ENCODE data around the gene CRYGC. TPM values are rescaled to one million over a fixed set of nuclear protein-coding genes. Genes with fewer than 3 reads are reported as not detected.
"Not testable (repeated sequence)": the region's sequence is repeated elsewhere in the genome, so short reads cannot be mapped to it uniquely, and the experiment has no call there.

CRYGC gene
- total RNA-seq, 2 experiments from 2014 or later: not detected

- POLR2A ChIA-PET: no interaction called here
- DNase-seq (no peak), ATAC-seq (no peak)
- Mint-ChIP-seq H3K4me3 (no peak overlapping the region), H3K9me3 (ENCODE audit: insufficient read depth) (no peaks in the 10 kb centered on the region), H3K4me1 (ENCODE audit: low read depth) (no peaks in the 10 kb centered on the region), H3K36me3 (ENCODE audit: low read depth) (no peaks in the 10 kb centered on the region), H3K27me3 (ENCODE audit: low read depth) (peaks cover 13% of the 10 kb centered on the region), H3K27ac (no peak overlapping the region)
- CTCF ChIA-PET: interaction anchor here (1.1 to 1.4 kb wide), 2 partner anchors 10 to 25 kb away, joined by 3 read pairs; no protein-coding TSS in a partner anchor
Observed at GRCh38 chr2:208150094-208150493, 20.5 kb upstream of the CRYGC start.

GRCh38 chr2:208148803-208149202 is 19.2 kb upstream of the CRYGC start:
- ATAC-seq (no peak), DNase-seq (no peak)
- peaks cover 13% of the 10 kb centered on the region for H3K27me3 Mint-ChIP-seq (ENCODE audit: low read depth)
- CTCF ChIA-PET: interaction anchor here (0.6 to 1.4 kb wide), 3 partner anchors 8 to 27 kb away, joined by 3 read pairs; no protein-coding TSS in a partner anchor
- H3K36me3 Mint-ChIP-seq (ENCODE audit: low read depth): no peaks in the 10 kb centered on the region
- H3K27ac Mint-ChIP-seq: no peak overlapping the region
- POLR2A ChIA-PET: no interaction called here
- H3K9me3 Mint-ChIP-seq (ENCODE audit: insufficient read depth): no peaks in the 10 kb centered on the region
- no peak overlapping the region for H3K4me3 Mint-ChIP-seq
- H3K4me1 Mint-ChIP-seq (ENCODE audit: low read depth): no peaks in the 10 kb centered on the region

- Mint-ChIP-seq H3K27ac (no peak overlapping the region), H3K4me1 (ENCODE audit: low read depth) (no peaks in the 10 kb centered on the region), H3K27me3 (ENCODE audit: low read depth) (peaks cover 11% of the 10 kb centered on the region), H3K9me3 (ENCODE audit: insufficient read depth) (no peaks in the 10 kb centered on the region), H3K36me3 (ENCODE audit: low read depth) (no peaks in the 10 kb centered on the region), H3K4me3 (no peak overlapping the region)
- ChIA-PET CTCF (no interaction called here), POLR2A (no interaction called here)
- no peak for DNase-seq
- no peak for ATAC-seq
Observed at GRCh38 chr2:208147759-208148158, 18.1 kb upstream of the CRYGC start.

DNA sequence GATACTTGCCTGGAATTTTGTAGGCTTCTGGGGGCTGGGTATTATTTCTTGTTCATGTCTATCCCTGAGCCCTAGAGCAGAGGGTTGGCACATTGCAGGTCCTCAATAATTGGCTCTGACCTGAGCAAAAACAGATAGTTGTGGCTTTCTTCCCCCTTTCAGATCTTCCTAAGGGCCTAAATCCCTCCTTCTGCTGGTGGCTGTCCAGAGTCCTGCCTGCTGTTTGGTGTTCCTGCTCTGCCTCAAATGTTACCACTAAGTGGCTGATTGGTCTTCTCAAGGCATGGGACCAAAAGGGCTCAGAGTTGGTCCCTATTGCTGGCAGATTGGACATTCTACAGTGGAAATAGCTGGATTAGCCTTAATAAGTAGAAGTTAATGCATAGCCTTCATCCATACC is 17.4 kb upstream of the CRYGC start:
- POLR2A ChIA-PET: no interaction called here
- Mint-ChIP-seq H3K27ac (no peak overlapping the region), H3K4me1 (ENCODE audit: low read depth) (no peaks in the 10 kb centered on the region), H3K9me3 (ENCODE audit: insufficient read depth) (no peaks in the 10 kb centered on the region), H3K4me3 (no peak overlapping the region), H3K27me3 (ENCODE audit: low read depth) (peaks cover 6% of the 10 kb centered on the region), H3K36me3 (ENCODE audit: low read depth) (no peaks in the 10 kb centered on the region)
- CTCF ChIA-PET: no interaction called here
- ATAC-seq (no peak), DNase-seq (no peak)

- no peak for ATAC-seq
- POLR2A ChIA-PET: no interaction called here
- CTCF ChIA-PET: no interaction called here
- DNase-seq: no peak
- H3K36me3 Mint-ChIP-seq (ENCODE audit: low read depth): no peaks in the 10 kb centered on the region
- no peak within 1 kb of the TSS for H3K27ac Mint-ChIP-seq
- H3K27me3 Mint-ChIP-seq (ENCODE audit: low read depth): peaks cover 3% of the 10 kb centered on the region
- H3K4me3 Mint-ChIP-seq: no peak within 1 kb of the TSS
- H3K9me3 Mint-ChIP-seq (ENCODE audit: insufficient read depth): no peaks in the 10 kb centered on the region
- H3K4me1 Mint-ChIP-seq (ENCODE audit: low read depth): no peaks in the 10 kb centered on the region
Observed at GRCh38 chr2:208146006-208146405, 16.4 kb upstream of the CRYGC start, which contains the start of gene CRYGB. Gene CRYGB (minus strand): TSS chr2:208146158. CDS start chr2:208146120, 38 bp downstream.

- POLR2A ChIA-PET: no interaction called here
- CTCF ChIA-PET: no interaction called here
- ATAC-seq (no peak), DNase-seq (no peak)
- no peaks in the 10 kb centered on the region for H3K36me3 Mint-ChIP-seq (ENCODE audit: low read depth)
- no peak overlapping the region for H3K4me3 Mint-ChIP-seq
- no peaks in the 10 kb centered on the region for H3K27me3 Mint-ChIP-seq (ENCODE audit: low read depth)
- H3K9me3 Mint-ChIP-seq (ENCODE audit: insufficient read depth): no peaks in the 10 kb centered on the region
- H3K4me1 Mint-ChIP-seq (ENCODE audit: low read depth): no peaks in the 10 kb centered on the region
- H3K27ac Mint-ChIP-seq: no peak overlapping the region
Observed at GRCh38 chr2:208142925-208143799, 13.5 kb upstream of the CRYGC start.

- ChIA-PET CTCF (interaction anchor here (1.3 kb wide), 1 partner anchor 113 kb away, joined by 3 read pairs; the partner anchor contains the start of gene IDH1), POLR2A (no interaction called here)
- Mint-ChIP-seq H3K27me3 (ENCODE audit: low read depth) (no peaks in the 10 kb centered on the region), H3K4me1 (ENCODE audit: low read depth) (no peaks in the 10 kb centered on the region), H3K27ac (no peak overlapping the region), H3K9me3 (ENCODE audit: insufficient read depth) (no peaks in the 10 kb centered on the region), H3K36me3 (ENCODE audit: low read depth) (no peaks in the 10 kb centered on the region), H3K4me3 (no peak overlapping the region)
- no peak for DNase-seq
- ATAC-seq: no peak
Observed at GRCh38 chr2:208142240-208142924, 12.8 kb upstream of the CRYGC start.

DNA sequence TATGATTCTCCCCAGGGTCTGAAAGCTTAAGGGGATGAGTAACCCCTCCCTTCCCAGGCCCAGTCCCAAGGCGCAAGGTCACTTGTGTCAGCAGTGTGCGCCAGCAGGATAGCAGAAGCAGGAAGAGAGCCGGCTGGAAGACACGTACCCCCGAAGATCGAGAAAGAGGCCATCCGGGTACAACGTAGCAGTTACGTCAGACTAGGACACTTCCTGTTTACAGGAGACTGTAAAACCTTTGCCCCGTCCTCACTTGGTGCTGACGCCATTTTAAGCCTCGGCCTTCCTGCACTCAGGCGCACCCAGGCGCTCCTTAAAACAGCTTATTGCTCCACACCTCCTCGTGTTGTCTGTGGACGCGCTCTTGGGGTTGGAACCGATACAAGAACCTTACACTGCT is 9.8 kb upstream of the CRYGC start:
- ChIA-PET CTCF (no interaction called here), POLR2A (no interaction called here)
- no peak overlapping the region for H3K27ac Mint-ChIP-seq
- no peak overlapping the region for H3K4me3 Mint-ChIP-seq
- ATAC-seq (no peak), DNase-seq (no peak)
- H3K9me3 Mint-ChIP-seq (ENCODE audit: insufficient read depth): no peaks in the 10 kb centered on the region
- no peaks in the 10 kb centered on the region for H3K27me3 Mint-ChIP-seq (ENCODE audit: low read depth)
- no peaks in the 10 kb centered on the region for H3K36me3 Mint-ChIP-seq (ENCODE audit: low read depth)
- H3K4me1 Mint-ChIP-seq (ENCODE audit: low read depth): peaks cover 12% of the 10 kb centered on the region

DNA sequence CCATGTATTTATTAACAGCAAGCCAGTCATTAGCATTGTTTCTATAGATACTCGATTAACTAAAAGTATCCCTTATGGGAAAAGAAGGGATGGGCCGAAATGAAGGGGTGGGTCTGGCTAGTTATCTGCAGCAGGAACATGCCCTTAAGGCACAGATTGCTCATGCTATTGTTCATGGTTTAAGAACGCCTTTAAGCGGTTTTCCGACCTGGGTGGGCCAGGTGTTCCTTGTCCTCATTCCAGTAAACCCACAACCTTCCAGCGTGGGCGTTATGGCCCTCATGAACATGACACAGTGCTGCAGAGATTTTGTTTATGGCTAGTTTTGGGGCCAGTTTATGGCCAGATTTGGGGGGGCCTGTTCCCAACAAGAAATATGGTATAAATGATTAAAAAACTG is 8.7 kb upstream of the CRYGC start:
- H3K27ac Mint-ChIP-seq; DNase-seq; H3K4me3 Mint-ChIP-seq; CTCF ChIA-PET; POLR2A ChIA-PET; H3K9me3 Mint-ChIP-seq (ENCODE audit: insufficient read depth); H3K27me3 Mint-ChIP-seq (ENCODE audit: low read depth); ATAC-seq; H3K36me3 Mint-ChIP-seq (ENCODE audit: low read depth): not testable (repeated sequence)
- peaks cover 15% of the 10 kb centered on the region for H3K4me1 Mint-ChIP-seq (ENCODE audit: low read depth)

- peaks cover 8% of the 10 kb centered on the region for H3K27me3 Mint-ChIP-seq (ENCODE audit: low read depth)
- H3K9me3 Mint-ChIP-seq (ENCODE audit: insufficient read depth): no peaks in the 10 kb centered on the region
- H3K27ac Mint-ChIP-seq: no peak overlapping the region
- CTCF ChIA-PET: no interaction called here
- DNase-seq: no peak
- ATAC-seq: no peak
- no peaks in the 10 kb centered on the region for H3K36me3 Mint-ChIP-seq (ENCODE audit: low read depth)
- peaks cover 15% of the 10 kb centered on the region for H3K4me1 Mint-ChIP-seq (ENCODE audit: low read depth)
- H3K4me3 Mint-ChIP-seq: no peak overlapping the region
- POLR2A ChIA-PET: no interaction called here
Observed at GRCh38 chr2:208136716-208137094, 7.1 kb upstream of the CRYGC start.

DNA sequence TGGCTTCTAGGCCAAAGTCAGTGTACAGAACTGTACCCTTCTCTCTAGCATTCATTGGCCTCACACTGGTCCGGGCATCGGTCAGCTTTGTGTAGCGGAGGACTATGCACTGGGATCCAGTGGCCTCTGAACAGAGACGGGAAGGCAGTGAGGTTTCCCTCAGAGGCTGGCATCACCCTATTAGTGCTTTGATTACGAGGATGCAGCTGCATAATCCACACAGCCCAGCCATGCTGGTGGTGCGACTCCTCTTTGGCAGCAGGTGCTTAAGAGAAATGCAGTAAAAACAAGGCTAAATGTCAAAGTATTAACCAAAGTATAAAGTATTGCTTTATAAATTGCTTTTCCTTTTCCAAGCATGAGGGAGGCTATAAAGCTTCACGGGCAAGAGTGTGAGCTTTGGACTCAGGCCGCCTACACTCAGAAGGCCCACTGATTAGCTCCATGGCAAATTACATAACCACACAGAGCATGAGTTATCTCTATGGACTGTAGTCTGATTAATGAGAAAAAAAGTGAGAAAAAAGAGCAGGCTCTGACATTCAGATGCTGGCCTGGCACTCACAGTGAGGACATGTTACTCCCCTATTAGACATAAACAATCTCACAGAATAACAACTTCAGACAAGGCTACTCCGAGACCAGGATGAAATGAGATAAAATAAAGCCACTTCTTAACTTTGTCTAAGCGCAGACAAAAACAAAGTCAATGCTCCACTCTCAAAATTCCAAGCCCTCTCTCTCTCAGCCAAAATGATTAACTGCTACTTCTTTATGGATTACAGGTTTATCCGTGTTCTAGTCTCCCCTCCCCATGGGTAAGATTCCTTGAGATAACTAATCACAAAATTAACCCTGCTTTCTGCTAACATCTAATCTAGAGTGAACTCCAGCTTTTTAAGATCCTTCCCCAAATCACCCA is 6.4 kb upstream of the CRYGC start:
- DNase-seq (no peak), ATAC-seq (no peak)
- ChIA-PET CTCF (no interaction called here), POLR2A (no interaction called here)
- H3K4me3 Mint-ChIP-seq: no peak overlapping the region
- H3K27ac Mint-ChIP-seq: no peak overlapping the region
- no peaks in the 10 kb centered on the region for H3K36me3 Mint-ChIP-seq (ENCODE audit: low read depth)
- peaks cover 8% of the 10 kb centered on the region for H3K27me3 Mint-ChIP-seq (ENCODE audit: low read depth)
- peaks cover 15% of the 10 kb centered on the region for H3K4me1 Mint-ChIP-seq (ENCODE audit: low read depth)
- no peaks in the 10 kb centered on the region for H3K9me3 Mint-ChIP-seq (ENCODE audit: insufficient read depth)

Data from activated CD8-positive, alpha-beta T cell treated with anti-CD3 and anti-CD28 coated beads, Interleukin-2, amount 10 ng/mL, durations not matched to agents 7 days and 5 days (primary cell).